Measurements from ENCODE around the gene FABP3. TPM values are rescaled to one million over a fixed set of nuclear protein-coding genes. Genes with fewer than 3 reads are reported as not detected.

Gene FABP3
- polyA plus RNA-seq, 2 of the 4 experiments (the other 2 are of a cell fraction): not detected

DNA sequence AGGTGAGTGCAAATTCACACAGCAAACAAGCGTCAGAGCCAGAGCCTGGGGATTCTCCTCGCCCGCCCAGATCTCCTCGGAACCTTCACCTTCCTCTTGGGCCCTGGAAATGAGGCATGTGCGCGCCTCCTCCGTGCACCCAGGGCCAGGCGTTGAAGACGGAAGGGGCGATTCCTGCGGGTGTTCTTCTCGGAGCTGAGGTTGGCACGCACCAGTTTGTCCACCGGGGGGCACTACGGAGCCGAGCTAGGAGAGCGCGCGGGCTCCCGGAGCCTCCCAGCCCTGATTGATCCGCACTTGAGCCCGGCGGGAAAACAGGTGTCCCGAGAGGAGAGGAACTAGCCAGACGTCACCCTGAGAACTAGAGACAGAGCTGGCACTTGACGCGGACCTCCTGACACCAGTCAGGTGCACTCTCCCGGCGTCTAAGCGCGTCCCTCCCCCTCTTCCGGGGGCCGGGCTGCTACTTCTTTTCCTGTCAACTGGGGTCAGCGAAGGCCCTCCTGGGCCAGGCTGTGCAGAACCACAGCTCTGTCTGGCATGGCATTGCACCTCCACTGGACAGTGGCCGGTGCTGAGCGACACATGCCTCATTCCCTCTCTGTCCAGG is 21.8 kb upstream of the FABP3 start (continued):
- no peak for TF ChIP-seq PHF8 (IDR thresholded peaks at IDR 0.05; ENCODE audit: borderline replicate concordance, low read depth)
- TF ChIP-seq, protein P1, sequence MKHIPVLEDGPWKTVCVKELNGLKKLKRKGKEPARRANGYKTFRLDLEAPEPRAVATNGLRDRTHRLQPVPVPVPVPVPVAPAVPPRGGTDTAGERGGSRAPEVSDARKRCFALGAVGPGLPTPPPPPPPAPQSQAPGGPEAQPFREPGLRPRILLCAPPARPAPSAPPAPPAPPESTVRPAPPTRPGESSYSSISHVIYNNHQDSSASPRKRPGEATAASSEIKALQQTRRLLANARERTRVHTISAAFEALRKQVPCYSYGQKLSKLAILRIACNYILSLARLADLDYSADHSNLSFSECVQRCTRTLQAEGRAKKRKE (CRISPR knock-in tag; IDR thresholded peaks at IDR 0.05; ENCODE audit: low read depth): no peak
- no peak for TF ChIP-seq HDAC2 (IDR thresholded peaks at IDR 0.05)
- TF ChIP-seq, protein P2, sequence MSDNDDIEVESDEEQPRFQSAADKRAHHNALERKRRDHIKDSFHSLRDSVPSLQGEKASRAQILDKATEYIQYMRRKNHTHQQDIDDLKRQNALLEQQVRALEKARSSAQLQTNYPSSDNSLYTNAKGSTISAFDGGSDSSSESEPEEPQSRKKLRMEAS (IDR thresholded peaks at IDR 0.05): peak; percentile 52; the same call in 1 of the 2 replicates
- no peak for TF ChIP-seq ESRRA (IDR thresholded peaks at IDR 0.05; ENCODE audit: borderline replicate concordance, low read length)
- no peak for TF ChIP-seq RFX5 (IDR thresholded peaks at IDR 0.05)
- no peak for TF ChIP-seq SREBF2 (IDR thresholded peaks at IDR 0.05)
- TF ChIP-seq MAFK (IDR thresholded peaks at IDR 0.05; ENCODE audit: partially characterized antibody): no peak
- no peak for TF ChIP-seq NPAS2 (CRISPR knock-in tag; IDR thresholded peaks at IDR 0.05; ENCODE audit: borderline replicate concordance)
- TF ChIP-seq, protein P3, sequence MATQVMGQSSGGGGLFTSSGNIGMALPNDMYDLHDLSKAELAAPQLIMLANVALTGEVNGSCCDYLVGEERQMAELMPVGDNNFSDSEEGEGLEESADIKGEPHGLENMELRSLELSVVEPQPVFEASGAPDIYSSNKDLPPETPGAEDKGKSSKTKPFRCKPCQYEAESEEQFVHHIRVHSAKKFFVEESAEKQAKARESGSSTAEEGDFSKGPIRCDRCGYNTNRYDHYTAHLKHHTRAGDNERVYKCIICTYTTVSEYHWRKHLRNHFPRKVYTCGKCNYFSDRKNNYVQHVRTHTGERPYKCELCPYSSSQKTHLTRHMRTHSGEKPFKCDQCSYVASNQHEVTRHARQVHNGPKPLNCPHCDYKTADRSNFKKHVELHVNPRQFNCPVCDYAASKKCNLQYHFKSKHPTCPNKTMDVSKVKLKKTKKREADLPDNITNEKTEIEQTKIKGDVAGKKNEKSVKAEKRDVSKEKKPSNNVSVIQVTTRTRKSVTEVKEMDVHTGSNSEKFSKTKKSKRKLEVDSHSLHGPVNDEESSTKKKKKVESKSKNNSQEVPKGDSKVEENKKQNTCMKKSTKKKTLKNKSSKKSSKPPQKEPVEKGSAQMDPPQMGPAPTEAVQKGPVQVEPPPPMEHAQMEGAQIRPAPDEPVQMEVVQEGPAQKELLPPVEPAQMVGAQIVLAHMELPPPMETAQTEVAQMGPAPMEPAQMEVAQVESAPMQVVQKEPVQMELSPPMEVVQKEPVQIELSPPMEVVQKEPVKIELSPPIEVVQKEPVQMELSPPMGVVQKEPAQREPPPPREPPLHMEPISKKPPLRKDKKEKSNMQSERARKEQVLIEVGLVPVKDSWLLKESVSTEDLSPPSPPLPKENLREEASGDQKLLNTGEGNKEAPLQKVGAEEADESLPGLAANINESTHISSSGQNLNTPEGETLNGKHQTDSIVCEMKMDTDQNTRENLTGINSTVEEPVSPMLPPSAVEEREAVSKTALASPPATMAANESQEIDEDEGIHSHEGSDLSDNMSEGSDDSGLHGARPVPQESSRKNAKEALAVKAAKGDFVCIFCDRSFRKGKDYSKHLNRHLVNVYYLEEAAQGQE (IDR thresholded peaks at IDR 0.05): no peak
- TF ChIP-seq RAD21 (conservative IDR thresholded peaks at IDR 0.05 in 1 of 2, IDR thresholded peaks at IDR 0.05 in 1 of 2): peak; percentile 67 to 74
- TF ChIP-seq, protein P4, sequence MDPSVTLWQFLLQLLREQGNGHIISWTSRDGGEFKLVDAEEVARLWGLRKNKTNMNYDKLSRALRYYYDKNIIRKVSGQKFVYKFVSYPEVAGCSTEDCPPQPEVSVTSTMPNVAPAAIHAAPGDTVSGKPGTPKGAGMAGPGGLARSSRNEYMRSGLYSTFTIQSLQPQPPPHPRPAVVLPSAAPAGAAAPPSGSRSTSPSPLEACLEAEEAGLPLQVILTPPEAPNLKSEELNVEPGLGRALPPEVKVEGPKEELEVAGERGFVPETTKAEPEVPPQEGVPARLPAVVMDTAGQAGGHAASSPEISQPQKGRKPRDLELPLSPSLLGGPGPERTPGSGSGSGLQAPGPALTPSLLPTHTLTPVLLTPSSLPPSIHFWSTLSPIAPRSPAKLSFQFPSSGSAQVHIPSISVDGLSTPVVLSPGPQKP (IDR thresholded peaks at IDR 0.05; ENCODE audit: low read depth, low read length): no peak
- TF ChIP-seq, protein P5, sequence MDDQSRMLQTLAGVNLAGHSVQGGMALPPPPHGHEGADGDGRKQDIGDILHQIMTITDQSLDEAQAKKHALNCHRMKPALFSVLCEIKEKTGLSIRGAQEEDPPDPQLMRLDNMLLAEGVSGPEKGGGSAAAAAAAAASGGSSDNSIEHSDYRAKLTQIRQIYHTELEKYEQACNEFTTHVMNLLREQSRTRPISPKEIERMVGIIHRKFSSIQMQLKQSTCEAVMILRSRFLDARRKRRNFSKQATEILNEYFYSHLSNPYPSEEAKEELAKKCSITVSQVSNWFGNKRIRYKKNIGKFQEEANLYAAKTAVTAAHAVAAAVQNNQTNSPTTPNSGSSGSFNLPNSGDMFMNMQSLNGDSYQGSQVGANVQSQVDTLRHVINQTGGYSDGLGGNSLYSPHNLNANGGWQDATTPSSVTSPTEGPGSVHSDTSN (IDR thresholded peaks at IDR 0.05): no peak
- TF ChIP-seq GATA3 (IDR thresholded peaks at IDR 0.05; ENCODE audit: borderline replicate concordance): no peak
- no peak for TF ChIP-seq RCOR1 (IDR thresholded peaks at IDR 0.05; ENCODE audit: low read depth, low read length)

DNA sequence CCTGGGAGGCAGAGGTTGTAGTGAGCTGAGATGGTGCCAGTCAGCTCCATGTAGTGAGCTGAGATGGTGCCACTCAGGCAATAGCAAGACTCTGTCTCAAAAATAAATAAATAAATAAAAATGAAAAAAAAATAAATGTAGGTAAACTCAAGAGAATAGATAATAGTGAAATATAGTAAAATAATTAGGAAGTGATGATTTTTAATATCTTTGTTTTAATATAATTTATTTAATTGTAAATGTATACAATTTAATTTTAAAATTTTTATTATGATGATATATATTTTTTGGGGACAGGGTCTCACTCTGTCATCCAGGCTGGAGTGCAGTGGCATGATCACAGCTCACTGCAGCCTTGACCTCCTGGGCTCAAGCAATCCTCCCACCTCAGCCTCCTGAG is 20.6 kb upstream of the FABP3 start:
- Histone ChIP-seq H3K9me3 (no peaks in the 10 kb centered on the region), H3K4me1 (0 out of 3 replicates have a peak, but pooled peaks cover 5% of the 10 kb centered on the region), H3K4me2 (no peak overlapping the region), H3K4me3 (no peak overlapping the region), H3K27ac (no peak overlapping the region)
- ChIA-PET CTCF (interaction anchor here (1.3 to 11.3 kb wide), 13 partner anchors 9 to 412 kb away, joined by 3 to 151 read pairs (median 10); partner anchors contain the start of gene FABP3), POLR2A (no interaction called here)
- ATAC-seq (no peak), DNase-seq (ENCODE audit: low read depth in 1 of 2, low spot score in 1 of 2) (no peak), FAIRE-seq (no peak)
- TF ChIP-seq JUN (IDR thresholded peaks at IDR 0.05) (no peak), MAZ (IDR thresholded peaks at IDR 0.05; ENCODE audit: borderline replicate concordance, low read depth, low read length) (no peak), SMC3 (IDR thresholded peaks at IDR 0.05) (no peak), KDM5A (IDR thresholded peaks at IDR 0.05) (no peak), EHMT2 (IDR thresholded peaks at IDR 0.05; ENCODE audit: low read depth) (no peak), NPAS2 (CRISPR knock-in tag; IDR thresholded peaks at IDR 0.05; ENCODE audit: borderline replicate concordance) (no peak), FOSL2 (IDR thresholded peaks at IDR 0.05) (no peak), FOSL2 (CRISPR knock-in tag; IDR thresholded peaks at IDR 0.05) (no peak), HOXA7 (CRISPR knock-in tag; IDR thresholded peaks at IDR 0.05) (no peak), EP300 (IDR thresholded peaks at IDR 0.05) (no peak)
- TF ChIP-seq, protein P6, sequence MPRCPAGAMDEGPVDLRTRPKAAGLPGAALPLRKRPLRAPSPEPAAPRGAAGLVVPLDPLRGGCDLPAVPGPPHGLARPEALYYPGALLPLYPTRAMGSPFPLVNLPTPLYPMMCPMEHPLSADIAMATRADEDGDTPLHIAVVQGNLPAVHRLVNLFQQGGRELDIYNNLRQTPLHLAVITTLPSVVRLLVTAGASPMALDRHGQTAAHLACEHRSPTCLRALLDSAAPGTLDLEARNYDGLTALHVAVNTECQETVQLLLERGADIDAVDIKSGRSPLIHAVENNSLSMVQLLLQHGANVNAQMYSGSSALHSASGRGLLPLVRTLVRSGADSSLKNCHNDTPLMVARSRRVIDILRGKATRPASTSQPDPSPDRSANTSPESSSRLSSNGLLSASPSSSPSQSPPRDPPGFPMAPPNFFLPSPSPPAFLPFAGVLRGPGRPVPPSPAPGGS (IDR thresholded peaks at IDR 0.05): no peak
- TF ChIP-seq, protein P7, sequence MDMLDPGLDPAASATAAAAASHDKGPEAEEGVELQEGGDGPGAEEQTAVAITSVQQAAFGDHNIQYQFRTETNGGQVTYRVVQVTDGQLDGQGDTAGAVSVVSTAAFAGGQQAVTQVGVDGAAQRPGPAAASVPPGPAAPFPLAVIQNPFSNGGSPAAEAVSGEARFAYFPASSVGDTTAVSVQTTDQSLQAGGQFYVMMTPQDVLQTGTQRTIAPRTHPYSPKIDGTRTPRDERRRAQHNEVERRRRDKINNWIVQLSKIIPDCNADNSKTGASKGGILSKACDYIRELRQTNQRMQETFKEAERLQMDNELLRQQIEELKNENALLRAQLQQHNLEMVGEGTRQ (IDR thresholded peaks at IDR 0.05): no peak

Data from A549 (cell line).